B cell (primary cell): Measurements from ENCODE around the gene ASTN1.

Experiments
- EZH2 ChIP-seq: IDR thresholded peaks from 2 replicates; pipeline ENCODE4 v1.6.1; 2012; ENCODE audit warnings: borderline replicate concordance, low read depth, mild to moderate bottlenecking, moderate library complexity, low read length; ENCODE audit not compliant: insufficient read depth, poor library complexity, severe bottlenecking
- TF ChIP-seq, protein P1 (sequence below): fragments of 200-600 bp; IDR thresholded peaks from one replicate; pipeline ENCODE4 v1.8.0; 2022; ENCODE audit warnings: antibody characterized with exemption, mild to moderate bottlenecking

- TF ChIP-seq, protein P1, sequence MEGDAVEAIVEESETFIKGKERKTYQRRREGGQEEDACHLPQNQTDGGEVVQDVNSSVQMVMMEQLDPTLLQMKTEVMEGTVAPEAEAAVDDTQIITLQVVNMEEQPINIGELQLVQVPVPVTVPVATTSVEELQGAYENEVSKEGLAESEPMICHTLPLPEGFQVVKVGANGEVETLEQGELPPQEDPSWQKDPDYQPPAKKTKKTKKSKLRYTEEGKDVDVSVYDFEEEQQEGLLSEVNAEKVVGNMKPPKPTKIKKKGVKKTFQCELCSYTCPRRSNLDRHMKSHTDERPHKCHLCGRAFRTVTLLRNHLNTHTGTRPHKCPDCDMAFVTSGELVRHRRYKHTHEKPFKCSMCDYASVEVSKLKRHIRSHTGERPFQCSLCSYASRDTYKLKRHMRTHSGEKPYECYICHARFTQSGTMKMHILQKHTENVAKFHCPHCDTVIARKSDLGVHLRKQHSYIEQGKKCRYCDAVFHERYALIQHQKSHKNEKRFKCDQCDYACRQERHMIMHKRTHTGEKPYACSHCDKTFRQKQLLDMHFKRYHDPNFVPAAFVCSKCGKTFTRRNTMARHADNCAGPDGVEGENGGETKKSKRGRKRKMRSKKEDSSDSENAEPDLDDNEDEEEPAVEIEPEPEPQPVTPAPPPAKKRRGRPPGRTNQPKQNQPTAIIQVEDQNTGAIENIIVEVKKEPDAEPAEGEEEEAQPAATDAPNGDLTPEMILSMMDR = no peak
- no peak for TF ChIP-seq EZH2
These were observed 258.9 kb downstream of the ASTN1 start for GRCh38 chr1:176905648-176906047.
